GM18858 (cell line): ENCODE data around the gene NDUFAF2.
"Not testable (repeated sequence)": the region's sequence is repeated elsewhere in the genome, so short reads cannot be mapped to it uniquely, and the experiment has no call there.

Source experiments
- ATAC-seq: cut with Tn5 transposase; IDR thresholded peaks from one replicate; pipeline ENCODE4 v1.9.1; 2021; ENCODE audit not compliant: unreplicated experiment

Gene NDUFAF2

GRCh38 chr5:60992871-60993270 is 47.9 kb downstream of the NDUFAF2 start:
- no peak for ATAC-seq

GRCh38 chr5:60993425-60993824 is 48.4 kb downstream of the NDUFAF2 start:
- no peak for ATAC-seq

GRCh38 chr5:60993875-60994571 is 49.0 kb downstream of the NDUFAF2 start:
- no peak for ATAC-seq

GRCh38 chr5:60996368-60996767 is 51.4 kb downstream of the NDUFAF2 start:
- no peak for ATAC-seq

GRCh38 chr5:60997721-60998120 is 52.7 kb downstream of the NDUFAF2 start:
- no peak for ATAC-seq

GRCh38 chr5:61000887-61001286 is 55.9 kb downstream of the NDUFAF2 start:
- no peak for ATAC-seq

- ATAC-seq = no peak
Observed at GRCh38 chr5:61001647-61002046, 56.6 kb downstream of the NDUFAF2 start.

- no peak for ATAC-seq
Observed at GRCh38 chr5:61002611-61003355, 57.8 kb downstream of the NDUFAF2 start.

- no peak for ATAC-seq
Observed at GRCh38 chr5:61004448-61004847, 59.4 kb downstream of the NDUFAF2 start.

GRCh38 chr5:61009907-61010306 is 64.9 kb downstream of the NDUFAF2 start:
- no peak for ATAC-seq

- no peak for ATAC-seq
Observed at GRCh38 chr5:61010467-61011454, 65.8 kb downstream of the NDUFAF2 start.

- no peak for ATAC-seq
Observed at GRCh38 chr5:61018062-61018461, 73.1 kb downstream of the NDUFAF2 start.

- no peak for ATAC-seq
Observed at GRCh38 chr5:61019642-61020041, 74.6 kb downstream of the NDUFAF2 start.

GRCh38 chr5:61020415-61020814 is 75.4 kb downstream of the NDUFAF2 start:
- no peak for ATAC-seq

- no peak for ATAC-seq
Observed at GRCh38 chr5:61023131-61023530, 78.1 kb downstream of the NDUFAF2 start.

- no peak for ATAC-seq
Observed at GRCh38 chr5:61026004-61026403, 81.0 kb downstream of the NDUFAF2 start.

GRCh38 chr5:61028382-61028781 is 83.4 kb downstream of the NDUFAF2 start:
- no peak for ATAC-seq

- ATAC-seq = no peak
Observed at GRCh38 chr5:61029456-61030162, 84.6 kb downstream of the NDUFAF2 start.

GRCh38 chr5:61030163-61030482 is 85.1 kb downstream of the NDUFAF2 start:
- ATAC-seq = no peak

- not testable (repeated sequence) for ATAC-seq
Observed at GRCh38 chr5:61031301-61031700, 86.3 kb downstream of the NDUFAF2 start.

- no peak for ATAC-seq
Observed at GRCh38 chr5:61044545-61044944, 99.5 kb downstream of the NDUFAF2 start.
